Measurements from ENCODE around the gene MRO. TPM values are rescaled to one million over a fixed set of nuclear protein-coding genes. Genes with fewer than 3 reads are reported as not detected.
"Not testable (repeated sequence)": the region's sequence is repeated elsewhere in the genome, so short reads cannot be mapped to it uniquely, and the experiment has no call there.

Gene MRO
- total and polyA plus RNA-seq, 12 donors, result 0.22 to 4.3 (median 1.6) TPM

GRCh38 chr18:50790241-50790640 is 29.6 kb downstream of the MRO start:
- ATAC-seq (no peak), DNase-seq (no peak)
- Histone ChIP-seq H3K27ac (no peak overlapping the region), H3K4me3 (no peak overlapping the region), H3K9me3 (no peaks in the 10 kb centered on the region), H3K27me3 (peaks cover 0 to 21% (median 0%) of the 10 kb centered on the region in 7 donors), H3K36me3 (no peaks in the 10 kb centered on the region), H3K4me1 (no peaks in the 10 kb centered on the region)
- intact Hi-C loops (cut with DNase I), result no loop called here
- TF ChIP-seq, protein P1, sequence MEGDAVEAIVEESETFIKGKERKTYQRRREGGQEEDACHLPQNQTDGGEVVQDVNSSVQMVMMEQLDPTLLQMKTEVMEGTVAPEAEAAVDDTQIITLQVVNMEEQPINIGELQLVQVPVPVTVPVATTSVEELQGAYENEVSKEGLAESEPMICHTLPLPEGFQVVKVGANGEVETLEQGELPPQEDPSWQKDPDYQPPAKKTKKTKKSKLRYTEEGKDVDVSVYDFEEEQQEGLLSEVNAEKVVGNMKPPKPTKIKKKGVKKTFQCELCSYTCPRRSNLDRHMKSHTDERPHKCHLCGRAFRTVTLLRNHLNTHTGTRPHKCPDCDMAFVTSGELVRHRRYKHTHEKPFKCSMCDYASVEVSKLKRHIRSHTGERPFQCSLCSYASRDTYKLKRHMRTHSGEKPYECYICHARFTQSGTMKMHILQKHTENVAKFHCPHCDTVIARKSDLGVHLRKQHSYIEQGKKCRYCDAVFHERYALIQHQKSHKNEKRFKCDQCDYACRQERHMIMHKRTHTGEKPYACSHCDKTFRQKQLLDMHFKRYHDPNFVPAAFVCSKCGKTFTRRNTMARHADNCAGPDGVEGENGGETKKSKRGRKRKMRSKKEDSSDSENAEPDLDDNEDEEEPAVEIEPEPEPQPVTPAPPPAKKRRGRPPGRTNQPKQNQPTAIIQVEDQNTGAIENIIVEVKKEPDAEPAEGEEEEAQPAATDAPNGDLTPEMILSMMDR (IDR thresholded peaks at IDR 0.05), result no peak
- 76 to 80% methylated on average over 4 of the region's 4 CpGs for WGBS, 2 donors

GRCh38 chr18:50788284-50788683 is 31.5 kb downstream of the MRO start:
- TF ChIP-seq, protein P1 (IDR thresholded peaks at IDR 0.05), result no peak
- Histone ChIP-seq H3K4me1 (no peaks in the 10 kb centered on the region), H3K9me3 (no peaks in the 10 kb centered on the region), H3K36me3 (no peaks in the 10 kb centered on the region), H3K27ac (no peak overlapping the region), H3K4me3 (no peak overlapping the region), H3K27me3 (peaks cover 0 to 9% (median 0%) of the 10 kb centered on the region in 7 donors)
- ATAC-seq, result no peak
- 58 to 65% methylated on average over 6 of the region's 6 CpGs for whole genome bisulfite sequencing, 2 donors
- DNase-seq, result no peak
- intact Hi-C loops (cut with DNase I), result loop anchor here in 3 of 10 donors (5.0 to 10.0 kb wide), 2 partner anchors 123 to 281 kb away; no protein-coding TSS in a partner anchor

GRCh38 chr18:50786864-50787263 is 33.0 kb downstream of the MRO start:
- 77 to 80% methylated on average over 3 of the region's 3 CpGs for whole genome bisulfite sequencing, 2 donors
- Histone ChIP-seq H3K27ac (no peak overlapping the region), H3K4me3 (no peak overlapping the region), H3K9me3 (no peaks in the 10 kb centered on the region), H3K36me3 (no peaks in the 10 kb centered on the region), H3K4me1 (no peaks in the 10 kb centered on the region), H3K27me3 (no peaks in the 10 kb centered on the region)
- TF ChIP-seq, protein P1 (IDR thresholded peaks at IDR 0.05), result no peak
- intact Hi-C loops (cut with DNase I), result loop anchor here in 3 of 10 donors (5.0 to 10.0 kb wide), 2 partner anchors 122 to 280 kb away; no protein-coding TSS in a partner anchor
- no peak for DNase-seq
- ATAC-seq, result no peak

DNA sequence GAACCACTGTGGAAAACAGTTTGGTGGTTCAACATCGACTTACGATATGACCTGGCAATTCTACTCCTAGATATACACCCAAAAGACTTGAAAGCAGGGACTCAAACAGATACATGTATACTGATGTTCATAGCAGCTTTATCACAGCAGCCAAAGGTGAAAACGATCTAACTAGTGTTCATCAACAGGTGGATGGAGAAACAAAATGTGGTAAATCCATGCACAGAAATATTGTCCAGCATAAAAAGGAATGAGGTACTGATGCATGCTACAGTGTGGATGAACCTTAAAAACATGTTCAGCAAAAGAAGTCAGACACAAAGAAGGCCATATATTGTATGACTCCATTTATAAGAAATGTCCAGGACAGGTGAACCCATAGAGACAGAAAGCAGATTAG is 36.3 kb downstream of the MRO start:
- Histone ChIP-seq H3K27me3 (no peaks in the 10 kb centered on the region), H3K9me3 (no peaks in the 10 kb centered on the region), H3K27ac (no peak overlapping the region), H3K36me3 (no peaks in the 10 kb centered on the region), H3K4me3 (no peak overlapping the region), H3K4me1 (no peaks in the 10 kb centered on the region)
- 60 to 84% methylated on average over 3 of the region's 3 CpGs for WGBS, 2 donors
- TF ChIP-seq, protein P1 (IDR thresholded peaks at IDR 0.05), result no peak
- no peak for DNase-seq
- intact Hi-C loops (cut with DNase I), result loop anchor here in 2 of 10 donors (5.0 to 10.0 kb wide), 2 partner anchors 119 to 276 kb away; no protein-coding TSS in a partner anchor
- no peak for ATAC-seq

DNA sequence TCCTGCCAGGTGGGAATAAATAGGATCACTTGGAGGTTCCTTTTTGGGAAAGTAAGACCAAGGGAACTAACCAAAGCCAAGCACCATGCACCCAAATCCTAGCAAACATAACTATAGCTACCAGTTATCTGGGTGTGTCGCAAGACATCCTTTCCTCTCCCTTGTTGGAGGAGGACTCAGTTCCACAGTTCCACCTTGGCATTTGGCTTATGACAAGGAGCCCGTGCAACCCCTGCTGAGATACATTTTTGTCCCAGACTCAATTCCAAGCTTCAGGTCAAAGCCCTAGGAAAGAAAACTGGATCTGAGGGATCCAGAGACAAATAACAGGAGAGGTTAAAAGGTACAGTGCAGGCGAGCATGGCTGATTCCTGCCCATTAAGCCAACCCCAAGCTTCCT is 40.8 kb downstream of the MRO start:
- H3K4me3 ChIP-seq; H3K9me3 ChIP-seq; H3K27ac ChIP-seq; intact Hi-C loops (cut with DNase I); DNase-seq; H3K27me3 ChIP-seq; H3K4me1 ChIP-seq; ATAC-seq; H3K36me3 ChIP-seq: not testable (repeated sequence)
- 72 to 85% methylated on average over 3 of the region's 3 CpGs for WGBS, 2 donors

Measured in heart right ventricle (tissue), 16 donors.